SK-N-SH (cell line): ENCODE data around the gene ERAP2. TPM values are rescaled to one million over a fixed set of nuclear protein-coding genes. Genes with fewer than 3 reads are reported as not detected.

Experiments
- CTCF ChIA-PET: fragments of 300-600, 350-600 bp; formaldehyde crosslinking; extraction: SDS; loops from one replicate; lab custom pipeline; 2021; lab: Yijun Ruan, JAX
- POLR2A ChIA-PET: fragments of 350-600 bp; sonication (Branson Sonifier 250); formaldehyde crosslinking; extraction: SDS; loops from one replicate; lab custom pipeline; 2020; ENCODE audit warnings: antibody characterized with exemption, inconsistent platforms; lab: Yijun Ruan, JAX
- DNase-seq: peaks from one replicate; pipeline ENCODE4 v3.0.0; 2012
- H2AFZ ChIP-seq: fragments of 200-600 bp; sonication (generic); 2 replicates; pipeline ENCODE4 v1.8.1; 2016; ENCODE audit warnings: antibody characterized with exemption, mild to moderate bottlenecking, low read depth
- H3F3A ChIP-seq: fragments of 200-600 bp; sonication (generic); replicated peaks from 2 replicates; pipeline ENCODE3; 2016; ENCODE audit warnings: antibody characterized with exemption, mild to moderate bottlenecking; ENCODE audit not compliant: insufficient read depth
- H3K27ac ChIP-seq, 2 experiments: fragments of 200-500 bp in 1 of 2; fragments of 200-600 bp in 1 of 2; sonication (Bioruptor generic) in 1 of 2; sonication (generic), shearing (Covaris generic) in 1 of 2; 2 replicates each; pipeline versions ENCODE4 v1.5.1 to v1.6.1; 2014 to 2016; ENCODE audit warnings: low read depth in 2 of 2, inconsistent platforms in 1 of 2, low read length in 1 of 2, mild to moderate bottlenecking in 1 of 2, mixed read lengths in 1 of 2
- H3K27me3 ChIP-seq: fragments of 200-600 bp; sonication (generic), shearing (Covaris generic); 2 replicates; pipeline ENCODE4 v1.6.1; 2016; ENCODE audit warnings: mixed run types; ENCODE audit not compliant: insufficient read depth
- H3K36me3 ChIP-seq, 2 experiments: fragments of 200-500 bp in 1 of 2; fragments of 200-600 bp in 1 of 2; sonication (Bioruptor generic) in 1 of 2; sonication (generic) in 1 of 2; replicated peaks in 1 of 2; 2 replicates each; pipeline versions ENCODE3 to v1.5.1; 2014 to 2016; ENCODE audit warnings: low read length in 1 of 2, mild to moderate bottlenecking in 1 of 2; ENCODE audit not compliant: insufficient read depth in 2 of 2, control insufficient read depth in 1 of 2
- H3K4me1 ChIP-seq, 2 experiments: fragments of 200-500 bp in 1 of 2; fragments of 200-600 bp in 1 of 2; sonication (Bioruptor generic) in 1 of 2; sonication (generic), shearing (Covaris generic) in 1 of 2; 2 replicates each; pipeline versions ENCODE4 v1.5.1 to v1.6.1; 2014 to 2016; ENCODE audit warnings: low read depth in 1 of 2, low read length in 1 of 2, mixed run types in 1 of 2; ENCODE audit not compliant: insufficient read depth in 2 of 2, control insufficient read depth in 1 of 2
- H3K4me2 ChIP-seq: fragments of 200-600 bp; sonication (generic), shearing (Covaris generic); 2 replicates; pipeline ENCODE4 v1.6.1; 2017; ENCODE audit warnings: mixed run types
- H3K4me3 ChIP-seq, 2 experiments: fragments of 200-500 bp in 1 of 2; fragments of 200-600 bp in 1 of 2; sonication (Bioruptor generic) in 1 of 2; sonication (generic), shearing (Covaris generic) in 1 of 2; 2 replicates each; pipeline versions ENCODE4 v1.5.1 to v1.8.1; 2014 to 2016; ENCODE audit warnings: low read depth in 2 of 2, inconsistent platforms in 1 of 2, low read length in 1 of 2, mild to moderate bottlenecking in 1 of 2, mixed read lengths in 1 of 2, moderate library complexity in 1 of 2
- H3K79me2 ChIP-seq: fragments of 200-600 bp; sonication (generic); 2 replicates; pipeline ENCODE4 v1.8.1; 2017; ENCODE audit warnings: mild to moderate bottlenecking; ENCODE audit not compliant: insufficient read depth
- H3K9ac ChIP-seq: fragments of 200-600 bp; sonication (generic); 2 replicates; pipeline ENCODE4 v1.6.1; 2017; ENCODE audit warnings: mixed run types
- H3K9me2 ChIP-seq: fragments of 200-600 bp; sonication (generic); 2 replicates; pipeline ENCODE4 v1.6.1; 2017; ENCODE audit warnings: mixed run types
- H3K9me3 ChIP-seq: fragments of 200-600 bp; sonication (generic); 2 replicates; pipeline ENCODE4 v1.6.1; 2017; ENCODE audit warnings: mixed run types, mild to moderate bottlenecking, moderate library complexity
- H4K20me1 ChIP-seq: fragments of 200-600 bp; sonication (generic); 2 replicates; pipeline ENCODE4 v1.6.1; 2017; ENCODE audit warnings: mild to moderate bottlenecking, mixed run types; ENCODE audit not compliant: insufficient read depth
- ELF1 ChIP-seq: IDR thresholded peaks from 2 replicates; pipeline ENCODE4 v1.4.0; 2012
- EP300 ChIP-seq, 2 experiments: IDR thresholded peaks; 2 replicates each; pipeline versions ENCODE4 v1.4.0 to v1.6.1; 2012; ENCODE audit warnings: borderline replicate concordance in 1 of 2, low read depth in 1 of 2, low read length in 1 of 2
- FOSL2 ChIP-seq: IDR thresholded peaks from 2 replicates; pipeline ENCODE4 v1.4.0; 2012; ENCODE audit warnings: low read depth, mild to moderate bottlenecking, moderate library complexity, borderline replicate concordance
- FOXJ3 ChIP-seq: sonication (generic); formaldehyde crosslinking; IDR thresholded peaks from 2 replicates; pipeline ENCODE4 v1.5.1; 2020; ENCODE audit warnings: mild to moderate bottlenecking, missing genetic modification reagents
- FOXM1 ChIP-seq: IDR thresholded peaks from 2 replicates; pipeline ENCODE4 v1.4.0; 2012; ENCODE audit warnings: low read depth, mild to moderate bottlenecking
- GABPA ChIP-seq: IDR thresholded peaks from 2 replicates; pipeline ENCODE4 v1.4.0; 2012; ENCODE audit warnings: low read depth, mild to moderate bottlenecking
- MEF2A ChIP-seq: IDR thresholded peaks from 2 replicates; pipeline ENCODE4 v1.4.0; 2012; ENCODE audit warnings: low read depth, borderline replicate concordance
- MXI1 ChIP-seq: IDR thresholded peaks from 2 replicates; pipeline ENCODE4 v1.6.1; 2012; ENCODE audit warnings: mild to moderate bottlenecking, low read depth, low read length, improper control_type of control experiment
- NFIC ChIP-seq: IDR thresholded peaks from 2 replicates; pipeline ENCODE4 v1.4.0; 2012; ENCODE audit warnings: borderline replicate concordance
- NRF1 ChIP-seq: IDR thresholded peaks from 2 replicates; pipeline ENCODE4 v1.6.1; 2012; ENCODE audit warnings: low read depth, mild to moderate bottlenecking, low read length
- RAD21 ChIP-seq: IDR thresholded peaks from 2 replicates; pipeline ENCODE4 v1.6.1; 2012; ENCODE audit warnings: mild to moderate bottlenecking, low read length
- RCOR1 ChIP-seq: fragments of 150-350 bp; IDR thresholded peaks from 2 replicates; pipeline ENCODE4 v1.6.1; 2017; ENCODE audit warnings: antibody characterized with exemption, low read length
- SMC3 ChIP-seq: IDR thresholded peaks from 2 replicates; pipeline ENCODE4 v1.6.1; 2012; ENCODE audit warnings: low read depth, low read length, improper control_type of control experiment
- TAF1 ChIP-seq: IDR thresholded peaks from 2 replicates; pipeline ENCODE4 v1.6.1; 2012; ENCODE audit warnings: low read depth, mild to moderate bottlenecking, low read length, moderate library complexity, borderline replicate concordance
- TCF12 ChIP-seq: IDR thresholded peaks from 2 replicates; pipeline ENCODE4 v1.4.0; 2012
- WGBS: methylation state at CpG from one replicate; pipeline ENCODE4 v1.1.6; 2017; ENCODE audit warnings: low lambda C conversion rate; 5-methylcytosine and 5-hydroxymethylcytosine counted together
- polyA plus RNA-seq, 3 experiments: library from polyadenylated mRNA; depleted of rRNA; stranded (reverse); fragments of >200 nt; gene quantifications; 2 replicates each; pipeline ENCODE4 v1.2.3, GENCODE V29; 2012
- TF ChIP-seq, protein P1 (sequence below): IDR thresholded peaks from 2 replicates; pipeline ENCODE4 v1.4.0; 2012; ENCODE audit warnings: low read depth, borderline replicate concordance
- TF ChIP-seq, protein P2 (sequence below): IDR thresholded peaks from 2 replicates; pipeline ENCODE4 v1.4.0; 2012; ENCODE audit warnings: low read depth, borderline replicate concordance
- TF ChIP-seq, protein P3 (sequence below): IDR thresholded peaks from 2 replicates; pipeline ENCODE4 v1.4.0; 2012; ENCODE audit warnings: low read depth
- TF ChIP-seq, protein P4 (sequence below): IDR thresholded peaks from 2 replicates; pipeline ENCODE4 v1.6.1; 2012; ENCODE audit warnings: mild to moderate bottlenecking, low read depth, low read length, moderate library complexity
- TF ChIP-seq, protein P5 (sequence below): IDR thresholded peaks from 2 replicates; pipeline ENCODE4; 2012

The ERAP2 gene
- polyA plus RNA-seq, 1 of the 3 experiments (the other 2 are of a cell fraction), result 13.2 TPM

DNA sequence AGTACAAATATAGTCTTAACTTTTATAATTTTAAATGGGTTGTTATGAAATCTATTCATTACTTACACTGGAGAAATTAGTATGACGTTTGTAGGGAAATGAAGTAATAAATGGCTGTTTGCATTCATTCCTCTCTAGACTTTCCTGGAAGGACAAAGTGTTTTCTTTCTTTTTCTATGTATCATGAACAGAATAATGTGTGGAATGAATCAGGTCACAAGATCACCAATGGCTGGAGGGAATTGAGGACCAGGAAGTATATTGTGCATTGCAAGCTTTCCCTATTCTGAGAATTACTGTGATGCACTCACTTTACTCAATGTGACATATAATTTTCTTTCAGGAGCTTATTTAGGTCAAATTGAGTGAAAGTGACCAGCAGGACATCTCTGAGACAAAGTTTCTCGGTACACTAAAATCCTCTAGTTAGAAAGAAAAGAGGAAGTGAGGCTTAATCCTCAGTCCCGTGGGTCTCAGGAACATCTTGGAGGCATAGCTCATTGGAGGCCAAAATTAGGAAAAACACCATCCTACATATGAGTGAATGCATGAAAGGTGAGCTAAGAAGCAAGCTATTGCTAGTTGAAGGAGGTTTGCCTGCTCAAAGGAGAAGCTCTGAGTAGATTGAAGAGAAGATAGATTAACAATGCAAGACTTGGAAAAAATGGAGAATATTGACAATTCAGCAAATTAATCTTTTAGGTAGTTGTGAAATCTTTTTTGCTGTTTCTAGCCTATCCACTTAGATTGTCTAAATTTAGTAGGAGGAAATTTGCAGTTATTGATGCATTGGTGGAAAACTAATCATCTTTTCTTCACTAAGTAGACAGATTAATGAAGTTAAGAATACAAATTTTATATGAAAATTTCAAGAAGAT lies 28.0 kb downstream of the ERAP2 start:
- Histone ChIP-seq H3K4me3 (no peak overlapping the region), H3K4me2 (no peak overlapping the region), H3K27me3 (no peaks in the 10 kb centered on the region), H3K4me1 (no peaks in the 10 kb centered on the region), H2AFZ (no peak overlapping the region), H3K9me2 (no peaks in the 10 kb centered on the region), H3K36me3 (no peaks in the 10 kb centered on the region), H3F3A (no peaks in the 10 kb centered on the region), H3K9ac (no peak overlapping the region), H3K79me2 (no peaks in the 10 kb centered on the region), H4K20me1 (no peaks in the 10 kb centered on the region), H3K9me3 (no peaks in the 10 kb centered on the region), H3K27ac (no peak overlapping the region)
- TF ChIP-seq EP300 (IDR thresholded peaks at IDR 0.05; ENCODE audit: borderline replicate concordance in 1 of 2, low read depth in 1 of 2, low read length in 1 of 2) (no peak), TCF12 (no peak), RCOR1 (no peak), ELF1 (no peak), SMC3 (no peak), MEF2A (no peak), NFIC (no peak), RAD21 (no peak), FOXJ3 (CRISPR knock-in tag) (no peak)
- TF ChIP-seq, protein P1, sequence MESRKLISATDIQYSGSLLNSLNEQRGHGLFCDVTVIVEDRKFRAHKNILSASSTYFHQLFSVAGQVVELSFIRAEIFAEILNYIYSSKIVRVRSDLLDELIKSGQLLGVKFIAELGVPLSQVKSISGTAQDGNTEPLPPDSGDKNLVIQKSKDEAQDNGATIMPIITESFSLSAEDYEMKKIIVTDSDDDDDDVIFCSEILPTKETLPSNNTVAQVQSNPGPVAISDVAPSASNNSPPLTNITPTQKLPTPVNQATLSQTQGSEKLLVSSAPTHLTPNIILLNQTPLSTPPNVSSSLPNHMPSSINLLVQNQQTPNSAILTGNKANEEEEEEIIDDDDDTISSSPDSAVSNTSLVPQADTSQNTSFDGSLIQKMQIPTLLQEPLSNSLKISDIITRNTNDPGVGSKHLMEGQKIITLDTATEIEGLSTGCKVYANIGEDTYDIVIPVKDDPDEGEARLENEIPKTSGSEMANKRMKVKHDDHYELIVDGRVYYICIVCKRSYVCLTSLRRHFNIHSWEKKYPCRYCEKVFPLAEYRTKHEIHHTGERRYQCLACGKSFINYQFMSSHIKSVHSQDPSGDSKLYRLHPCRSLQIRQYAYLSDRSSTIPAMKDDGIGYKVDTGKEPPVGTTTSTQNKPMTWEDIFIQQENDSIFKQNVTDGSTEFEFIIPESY, result no peak
- TF ChIP-seq, protein P2, sequence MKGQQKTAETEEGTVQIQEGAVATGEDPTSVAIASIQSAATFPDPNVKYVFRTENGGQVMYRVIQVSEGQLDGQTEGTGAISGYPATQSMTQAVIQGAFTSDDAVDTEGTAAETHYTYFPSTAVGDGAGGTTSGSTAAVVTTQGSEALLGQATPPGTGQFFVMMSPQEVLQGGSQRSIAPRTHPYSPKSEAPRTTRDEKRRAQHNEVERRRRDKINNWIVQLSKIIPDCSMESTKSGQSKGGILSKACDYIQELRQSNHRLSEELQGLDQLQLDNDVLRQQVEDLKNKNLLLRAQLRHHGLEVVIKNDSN, result no peak
- 92% methylated on average over 3 of the region's 3 CpGs for WGBS
- no peak for DNase-seq
- POLR2A ChIA-PET, result no interaction called here
- CTCF ChIA-PET, result interaction anchor here (0.8 to 1.0 kb wide), 2 partner anchors 36 to 152 kb away, joined by 3 read pairs; no protein-coding TSS in a partner anchor

DNA sequence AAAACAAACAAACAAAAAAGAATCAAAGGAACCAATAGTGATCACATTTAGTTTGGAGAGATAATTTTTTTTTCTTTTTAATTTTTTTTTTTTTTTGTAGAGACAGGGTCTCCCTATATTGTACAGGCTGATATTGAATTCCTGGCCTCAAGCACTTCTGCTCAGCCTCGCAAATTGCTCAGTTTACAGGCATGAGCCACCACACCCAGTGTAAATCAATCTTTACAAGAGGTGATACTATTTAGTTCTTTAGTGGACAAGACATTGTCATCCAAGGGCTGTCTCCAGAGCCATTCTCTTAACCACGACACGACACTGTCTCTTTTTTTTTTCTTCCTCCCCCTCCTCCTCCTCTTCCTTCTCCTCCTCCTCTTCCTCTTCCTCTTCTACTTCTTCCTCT lies 29.6 kb downstream of the ERAP2 start:
- POLR2A ChIA-PET, result no interaction called here
- Histone ChIP-seq H3K36me3 (no peaks in the 10 kb centered on the region), H2AFZ (no peak overlapping the region), H3K9ac (no peak overlapping the region), H3K27me3 (no peaks in the 10 kb centered on the region), H3K79me2 (no peaks in the 10 kb centered on the region), H3K4me3 (no peak overlapping the region), H3K27ac (no peak overlapping the region), H3K4me2 (no peak overlapping the region), H3F3A (no peaks in the 10 kb centered on the region), H4K20me1 (no peaks in the 10 kb centered on the region), H3K9me3 (no peaks in the 10 kb centered on the region), H3K4me1 (no peaks in the 10 kb centered on the region), H3K9me2 (no peaks in the 10 kb centered on the region)
- DNase-seq, result no peak
- CTCF ChIA-PET, result no interaction called here
- 92% methylated on average over 3 of the region's 3 CpGs for WGBS
- no peak for TF ChIP-seq MEF2A
- TF ChIP-seq NFIC, result no peak
- TF ChIP-seq, protein P3, sequence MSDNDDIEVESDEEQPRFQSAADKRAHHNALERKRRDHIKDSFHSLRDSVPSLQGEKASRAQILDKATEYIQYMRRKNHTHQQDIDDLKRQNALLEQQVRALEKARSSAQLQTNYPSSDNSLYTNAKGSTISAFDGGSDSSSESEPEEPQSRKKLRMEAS, result no peak
- no peak for TF ChIP-seq GABPA
- TF ChIP-seq MXI1, result no peak
- no peak for TF ChIP-seq TCF12
- TF ChIP-seq, protein P4, sequence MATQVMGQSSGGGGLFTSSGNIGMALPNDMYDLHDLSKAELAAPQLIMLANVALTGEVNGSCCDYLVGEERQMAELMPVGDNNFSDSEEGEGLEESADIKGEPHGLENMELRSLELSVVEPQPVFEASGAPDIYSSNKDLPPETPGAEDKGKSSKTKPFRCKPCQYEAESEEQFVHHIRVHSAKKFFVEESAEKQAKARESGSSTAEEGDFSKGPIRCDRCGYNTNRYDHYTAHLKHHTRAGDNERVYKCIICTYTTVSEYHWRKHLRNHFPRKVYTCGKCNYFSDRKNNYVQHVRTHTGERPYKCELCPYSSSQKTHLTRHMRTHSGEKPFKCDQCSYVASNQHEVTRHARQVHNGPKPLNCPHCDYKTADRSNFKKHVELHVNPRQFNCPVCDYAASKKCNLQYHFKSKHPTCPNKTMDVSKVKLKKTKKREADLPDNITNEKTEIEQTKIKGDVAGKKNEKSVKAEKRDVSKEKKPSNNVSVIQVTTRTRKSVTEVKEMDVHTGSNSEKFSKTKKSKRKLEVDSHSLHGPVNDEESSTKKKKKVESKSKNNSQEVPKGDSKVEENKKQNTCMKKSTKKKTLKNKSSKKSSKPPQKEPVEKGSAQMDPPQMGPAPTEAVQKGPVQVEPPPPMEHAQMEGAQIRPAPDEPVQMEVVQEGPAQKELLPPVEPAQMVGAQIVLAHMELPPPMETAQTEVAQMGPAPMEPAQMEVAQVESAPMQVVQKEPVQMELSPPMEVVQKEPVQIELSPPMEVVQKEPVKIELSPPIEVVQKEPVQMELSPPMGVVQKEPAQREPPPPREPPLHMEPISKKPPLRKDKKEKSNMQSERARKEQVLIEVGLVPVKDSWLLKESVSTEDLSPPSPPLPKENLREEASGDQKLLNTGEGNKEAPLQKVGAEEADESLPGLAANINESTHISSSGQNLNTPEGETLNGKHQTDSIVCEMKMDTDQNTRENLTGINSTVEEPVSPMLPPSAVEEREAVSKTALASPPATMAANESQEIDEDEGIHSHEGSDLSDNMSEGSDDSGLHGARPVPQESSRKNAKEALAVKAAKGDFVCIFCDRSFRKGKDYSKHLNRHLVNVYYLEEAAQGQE, result no peak
- no peak for TF ChIP-seq FOXM1
- TF ChIP-seq NRF1, result no peak
- TF ChIP-seq FOSL2, result no peak
- TF ChIP-seq, protein P5, sequence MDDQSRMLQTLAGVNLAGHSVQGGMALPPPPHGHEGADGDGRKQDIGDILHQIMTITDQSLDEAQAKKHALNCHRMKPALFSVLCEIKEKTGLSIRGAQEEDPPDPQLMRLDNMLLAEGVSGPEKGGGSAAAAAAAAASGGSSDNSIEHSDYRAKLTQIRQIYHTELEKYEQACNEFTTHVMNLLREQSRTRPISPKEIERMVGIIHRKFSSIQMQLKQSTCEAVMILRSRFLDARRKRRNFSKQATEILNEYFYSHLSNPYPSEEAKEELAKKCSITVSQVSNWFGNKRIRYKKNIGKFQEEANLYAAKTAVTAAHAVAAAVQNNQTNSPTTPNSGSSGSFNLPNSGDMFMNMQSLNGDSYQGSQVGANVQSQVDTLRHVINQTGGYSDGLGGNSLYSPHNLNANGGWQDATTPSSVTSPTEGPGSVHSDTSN, result no peak
- no peak for TF ChIP-seq RAD21
- no peak for TF ChIP-seq TAF1
